ENCODE data around the gene HABP4.

DNA sequence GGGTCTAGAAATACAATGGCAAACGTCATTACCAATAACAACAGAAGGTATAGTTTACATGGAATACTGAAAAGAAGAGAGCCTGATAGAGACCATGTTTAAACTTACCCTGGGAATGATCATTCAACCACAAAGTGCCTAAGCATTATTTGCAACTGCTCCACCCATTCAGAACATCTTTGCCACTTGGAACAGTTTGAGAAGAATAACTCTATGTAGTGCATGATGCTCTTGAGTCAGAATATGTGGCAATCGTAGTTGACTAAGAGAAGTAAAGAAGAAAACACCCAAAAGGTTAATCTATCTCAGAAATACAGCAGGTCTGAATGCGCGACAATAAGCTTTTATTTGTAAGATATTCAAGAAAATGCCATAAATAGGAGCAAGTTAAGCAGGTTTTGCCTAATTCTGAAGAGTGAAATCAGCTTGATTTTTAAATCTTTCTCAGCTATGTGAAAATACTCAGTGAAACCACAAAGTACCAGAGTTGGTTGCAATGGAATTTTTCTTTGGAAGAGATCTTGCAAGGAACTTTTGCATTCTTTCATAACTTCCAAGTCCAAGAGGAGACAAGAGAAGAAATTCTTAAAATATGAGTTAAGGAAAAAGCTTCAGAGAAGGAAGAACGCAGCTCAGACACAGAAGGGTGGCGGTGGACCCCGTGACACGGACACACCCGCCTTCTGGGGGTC, 64.3 kb downstream of the HABP4 start:
- TF ChIP-seq CTCF (conservative IDR thresholded peaks at IDR 0.05; ENCODE audit: low read depth, low read length), result no peak
- TF ChIP-seq EZH2 (IDR thresholded peaks at IDR 0.05; ENCODE audit: borderline replicate concordance, low read depth, low read length, poor library complexity, severe bottlenecking), result no peak
